NCI-H146 treated with DMSO at 0.1 percent for 48 hours (cell line): Measurements from ENCODE around the gene KAZN.

Experiments
- DNase-seq: peaks from one replicate; lab custom pipeline; 2025; ENCODE audit not compliant: unreplicated experiment; lab: John Stamatoyannopoulos, UW

Gene KAZN

DNA sequence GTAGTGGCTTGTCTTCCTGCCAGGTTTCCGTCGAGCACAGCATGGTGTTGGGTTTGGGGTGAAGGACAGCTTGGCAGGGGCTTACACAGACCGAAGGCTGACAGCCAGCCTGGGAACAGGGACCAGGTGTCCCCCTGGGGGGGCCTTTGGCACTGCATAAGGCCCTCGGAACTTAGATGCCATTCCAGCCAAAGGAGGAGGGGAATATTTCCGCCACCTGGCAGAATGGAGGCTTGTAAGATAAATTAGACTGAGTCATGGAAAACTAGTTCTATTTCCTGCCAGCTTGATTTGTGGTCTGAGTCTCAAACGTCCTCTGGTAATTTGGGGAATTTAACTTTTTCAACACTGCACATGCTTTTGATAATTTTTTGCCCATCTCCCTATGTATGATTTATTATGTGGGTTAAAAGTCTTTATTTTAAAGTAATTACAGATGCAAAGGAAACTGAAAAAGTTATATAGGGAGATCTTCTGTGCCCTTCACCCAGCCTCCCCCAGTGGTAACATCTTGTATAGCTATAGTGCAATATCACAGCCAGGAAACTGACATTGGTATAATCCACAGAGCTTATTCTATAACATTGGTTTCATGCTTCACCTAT is 543.6 kb downstream of the KAZN start:
- DNase-seq: no peak

DNA sequence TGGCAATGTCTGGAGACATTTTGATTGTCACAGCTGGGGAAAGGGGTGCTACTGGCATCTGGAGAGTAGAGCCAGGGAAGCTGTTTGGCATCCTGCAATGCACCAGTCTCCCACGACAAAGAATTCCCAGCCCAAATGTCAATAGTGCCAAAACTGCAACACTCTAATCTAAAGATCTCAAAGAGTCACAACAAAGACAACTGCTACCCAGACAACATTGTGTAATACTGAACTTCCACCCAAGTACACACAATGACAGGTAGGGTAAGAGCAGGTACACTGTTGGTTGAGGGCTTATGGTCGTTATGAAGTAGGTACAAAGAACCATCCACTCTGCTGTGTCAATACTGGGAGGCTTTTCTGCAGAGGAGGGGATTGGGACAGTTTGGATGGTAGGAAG is 546.8 kb downstream of the KAZN start:
- DNase-seq: no peak

DNA sequence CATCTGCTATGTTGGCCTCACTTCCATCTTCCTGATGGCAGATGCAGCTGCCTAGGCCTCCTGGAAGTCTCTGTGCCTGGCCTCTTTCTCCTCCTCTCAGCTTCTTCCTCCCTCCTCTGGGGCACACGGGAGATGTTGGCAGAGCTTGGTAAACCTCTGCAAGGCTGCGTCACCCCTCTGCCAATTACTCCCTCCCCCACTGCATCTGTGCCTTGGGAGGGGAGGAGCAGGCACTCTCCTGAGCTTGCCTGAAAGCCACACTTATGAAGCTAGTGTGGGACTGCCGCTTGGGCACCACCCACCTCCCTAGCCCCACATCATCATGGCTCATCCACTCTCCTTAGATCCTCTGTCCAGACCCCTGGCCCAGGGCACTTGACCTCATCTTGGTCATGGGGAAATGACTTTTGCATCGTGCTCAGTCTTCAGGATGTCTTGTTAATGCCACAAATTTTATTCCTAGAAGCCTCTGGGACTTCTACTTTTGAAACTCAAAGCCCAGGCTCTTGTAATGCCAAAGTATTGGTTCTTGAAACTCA is 547.7 kb downstream of the KAZN start:
- DNase-seq: no peak

DNA sequence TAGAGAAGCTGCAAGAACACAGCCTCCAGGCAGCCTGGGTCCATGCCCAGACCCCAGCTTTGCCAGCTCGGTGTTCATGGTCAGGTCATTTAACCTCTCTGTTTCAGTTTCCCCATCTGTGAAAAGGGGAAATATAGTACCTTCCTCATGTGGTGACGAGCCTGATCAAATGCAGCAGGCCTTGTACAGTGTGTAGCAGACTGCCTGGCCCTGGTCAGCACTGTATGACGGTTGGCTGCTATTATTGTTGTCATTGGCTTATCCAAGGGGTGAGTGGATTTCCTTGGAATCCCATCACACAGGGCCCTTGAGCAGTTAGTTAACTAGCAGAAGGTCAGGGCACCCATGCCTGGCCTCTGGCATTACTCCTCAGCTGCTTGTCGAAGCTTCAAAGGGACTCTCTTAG is 548.5 kb downstream of the KAZN start:
- DNase-seq: no peak

DNA sequence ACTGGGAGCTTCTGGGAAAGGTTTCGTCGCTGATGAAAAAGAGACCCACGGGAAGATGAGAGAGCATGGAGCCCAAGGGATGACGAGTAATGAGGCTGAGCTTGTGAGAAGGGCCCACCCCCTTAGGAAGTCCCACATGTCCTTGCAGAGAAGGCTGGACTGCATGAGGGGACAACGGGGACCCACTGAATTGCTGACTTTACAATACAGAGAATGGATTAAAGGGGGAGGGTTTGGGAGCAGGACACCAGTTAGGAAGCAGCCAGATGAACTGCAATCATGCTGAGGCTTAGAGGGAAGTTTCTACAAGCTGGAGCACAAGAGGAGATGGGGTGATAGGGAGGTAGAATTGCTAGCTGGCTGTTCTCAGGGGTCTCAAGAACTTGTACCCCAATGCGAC is 549.5 kb downstream of the KAZN start:
- no peak for DNase-seq

DNA sequence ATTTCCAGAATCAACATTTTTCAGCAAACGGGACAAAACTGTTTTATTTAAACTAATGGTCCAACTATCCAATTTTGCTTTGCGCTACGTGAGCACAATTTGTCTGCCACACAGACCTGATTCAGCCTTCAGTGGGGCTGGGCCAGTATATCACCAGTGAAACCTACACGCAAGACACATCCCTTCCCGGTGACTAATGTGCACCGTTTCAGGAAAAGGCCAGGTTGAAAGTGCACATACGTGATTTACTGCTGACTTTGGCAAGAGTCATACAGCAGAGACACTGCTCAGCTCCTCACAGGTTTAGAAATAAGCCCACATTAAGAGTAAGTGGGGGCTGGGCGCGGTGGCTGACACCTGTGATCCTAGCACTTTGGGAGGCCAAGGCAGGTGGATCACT is 550.0 kb downstream of the KAZN start:
- no peak for DNase-seq

DNA sequence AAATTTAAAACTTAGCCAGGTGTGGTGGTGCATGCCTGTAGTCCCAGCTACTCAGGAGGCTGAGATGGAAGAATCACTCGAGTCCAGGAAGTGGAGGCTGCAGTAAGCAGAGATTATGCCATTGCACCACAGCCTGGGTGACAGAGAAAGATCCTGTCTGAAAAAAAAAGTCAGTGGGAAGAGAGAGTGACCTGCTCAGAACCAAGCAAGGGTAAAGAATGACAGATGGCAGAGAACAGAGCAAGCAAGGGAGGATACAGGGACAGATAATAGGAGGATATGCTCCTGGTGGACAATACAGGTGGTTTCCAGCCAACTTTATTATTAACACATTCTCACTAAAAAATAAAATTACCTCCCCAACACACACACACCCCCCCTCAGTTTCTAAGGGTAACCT is 550.5 kb downstream of the KAZN start:
- DNase-seq: no peak

DNA sequence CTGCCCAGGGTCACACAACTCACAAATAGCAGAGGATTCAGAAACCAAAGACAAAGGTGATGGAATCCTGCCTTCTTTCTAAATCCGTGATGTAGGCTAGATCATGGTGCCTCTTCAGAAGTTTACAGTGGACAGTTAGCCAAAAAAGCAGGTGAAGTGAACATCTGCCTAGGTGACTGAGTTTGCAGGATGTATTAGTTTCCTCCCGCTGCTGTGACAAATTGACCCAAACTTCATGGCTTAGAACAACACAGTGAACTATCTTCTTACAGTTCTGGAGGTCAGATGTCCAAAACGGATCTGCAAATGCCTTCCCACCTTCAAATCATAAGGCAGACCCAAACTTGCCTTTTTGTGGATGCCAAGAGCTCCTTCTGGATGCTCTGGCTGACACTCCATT is 551.9 kb downstream of the KAZN start:
- DNase-seq: no peak

DNA sequence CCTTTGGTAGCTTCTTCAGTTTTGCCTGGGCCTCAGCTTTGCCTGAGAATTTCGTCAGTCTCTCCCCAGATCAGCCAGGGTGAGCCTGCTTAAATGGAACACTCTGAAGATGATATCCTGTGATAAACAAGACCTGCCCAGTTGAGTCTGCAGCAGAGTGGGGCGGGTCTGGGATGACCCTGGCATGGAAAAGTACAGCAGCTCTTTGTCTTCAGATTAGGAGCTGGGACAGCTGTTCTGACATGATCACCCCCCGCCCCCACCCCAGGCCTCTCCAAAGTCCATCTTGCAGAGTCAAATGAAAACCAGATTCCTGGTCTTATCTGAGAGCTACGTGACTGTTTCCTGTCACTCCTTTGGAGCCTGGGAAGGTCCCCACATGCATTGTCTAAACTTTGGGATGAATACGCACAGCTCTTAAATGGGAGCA is 552.9 kb downstream of the KAZN start:
- DNase-seq: no peak

DNA sequence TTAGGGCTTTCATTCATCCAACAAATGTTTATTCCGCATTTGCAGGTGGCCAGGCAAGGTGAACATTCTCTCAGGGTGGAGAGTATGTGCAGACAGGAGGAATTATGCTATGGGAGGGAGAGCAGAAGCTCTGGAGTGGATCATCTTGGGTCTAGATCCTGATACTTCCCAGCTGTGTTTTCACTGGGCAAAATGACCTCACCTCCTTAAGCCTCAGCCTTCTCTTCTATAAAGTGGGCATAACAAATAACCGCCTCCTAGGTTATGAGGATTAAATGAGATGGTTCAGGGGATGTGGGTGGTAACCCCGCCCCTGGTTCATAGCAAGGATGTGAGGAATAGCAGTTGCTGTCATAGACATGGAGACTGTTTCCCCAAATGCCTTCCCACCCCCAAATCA is 553.4 kb downstream of the KAZN start:
- DNase-seq: no peak

DNA sequence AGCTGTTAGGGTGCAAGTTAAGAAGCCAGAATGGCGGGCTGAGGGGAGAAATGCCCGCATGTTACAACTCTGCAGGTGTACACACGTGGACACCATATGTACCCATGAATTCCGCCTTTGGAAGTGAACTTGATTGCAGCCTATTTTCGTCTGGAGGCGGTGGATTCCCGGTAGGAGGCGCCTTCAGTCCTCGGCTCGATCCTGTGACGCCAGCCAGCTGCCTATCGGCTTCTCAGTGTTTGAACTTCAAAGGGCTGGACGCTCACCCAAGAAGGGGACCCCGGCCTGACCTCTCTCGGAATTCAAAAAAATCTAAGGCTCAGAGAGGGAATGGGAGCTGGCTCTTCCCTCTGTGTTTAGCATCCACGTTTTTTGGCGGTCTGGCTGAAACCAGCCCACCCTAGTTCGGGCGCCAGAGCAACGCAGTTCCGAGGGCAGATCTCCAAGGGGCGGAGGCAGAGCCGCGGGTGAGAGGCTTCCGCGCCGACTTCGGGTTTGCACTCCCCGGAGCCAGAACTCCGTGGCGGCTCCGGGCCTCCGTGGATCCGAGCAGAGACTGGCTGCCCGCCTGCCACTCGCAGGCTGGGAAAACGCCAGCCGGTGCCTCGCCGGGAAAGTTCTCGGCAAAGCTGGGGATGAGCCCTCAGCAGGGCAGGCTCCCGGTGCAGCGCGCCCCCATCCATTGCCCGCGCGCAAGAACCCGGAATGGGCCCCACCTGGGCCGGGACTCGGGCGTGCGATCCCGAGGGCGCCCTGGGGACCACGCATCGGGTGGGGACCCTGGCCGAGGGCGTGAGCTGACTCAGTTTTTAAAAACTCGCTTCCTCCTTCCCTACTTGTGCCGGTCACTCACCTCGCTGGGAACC is 554.1 kb downstream of the KAZN start:
- peak; percentile 46 for DNase-seq

DNA sequence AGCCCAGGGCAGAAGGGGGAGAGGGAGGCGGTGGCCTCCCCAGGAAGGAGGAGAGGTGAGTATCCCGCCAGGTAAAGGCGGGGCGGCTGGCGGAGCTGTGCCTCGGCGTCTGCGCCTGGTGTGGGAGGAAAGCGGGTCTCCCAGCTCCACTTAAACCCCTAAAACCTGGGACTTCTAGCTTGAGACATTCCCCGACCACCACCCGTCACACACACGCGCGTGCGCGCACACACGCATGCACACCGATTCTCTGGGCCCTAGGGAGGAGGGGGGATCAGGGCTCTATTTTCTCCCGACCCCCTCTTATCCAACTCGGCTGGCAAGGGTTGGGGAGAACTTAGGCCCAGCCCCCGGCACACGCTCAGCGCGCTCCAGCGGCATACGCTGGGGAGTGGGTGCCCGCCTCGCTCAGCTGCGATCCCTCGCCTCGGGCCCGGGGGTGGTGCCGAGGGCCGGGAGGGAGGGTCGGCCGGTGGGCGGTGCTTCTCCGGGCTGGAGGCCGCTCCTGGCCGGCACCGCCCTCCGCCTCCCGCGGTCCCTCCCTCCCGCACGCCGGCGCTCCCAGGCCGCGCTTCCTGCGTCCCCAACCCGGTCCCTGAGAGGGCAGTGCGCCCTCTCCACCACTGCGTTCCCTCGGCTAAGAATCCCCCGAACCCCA is 554.8 kb downstream of the KAZN start, which contains the start of gene TMEM51:
Gene TMEM51 (plus strand): TSS at position 564 of the 658 bp plus-strand sequence. CDS start 61,341 bp downstream, outside the sequence.
- peak; percentile 48 for DNase-seq

DNA sequence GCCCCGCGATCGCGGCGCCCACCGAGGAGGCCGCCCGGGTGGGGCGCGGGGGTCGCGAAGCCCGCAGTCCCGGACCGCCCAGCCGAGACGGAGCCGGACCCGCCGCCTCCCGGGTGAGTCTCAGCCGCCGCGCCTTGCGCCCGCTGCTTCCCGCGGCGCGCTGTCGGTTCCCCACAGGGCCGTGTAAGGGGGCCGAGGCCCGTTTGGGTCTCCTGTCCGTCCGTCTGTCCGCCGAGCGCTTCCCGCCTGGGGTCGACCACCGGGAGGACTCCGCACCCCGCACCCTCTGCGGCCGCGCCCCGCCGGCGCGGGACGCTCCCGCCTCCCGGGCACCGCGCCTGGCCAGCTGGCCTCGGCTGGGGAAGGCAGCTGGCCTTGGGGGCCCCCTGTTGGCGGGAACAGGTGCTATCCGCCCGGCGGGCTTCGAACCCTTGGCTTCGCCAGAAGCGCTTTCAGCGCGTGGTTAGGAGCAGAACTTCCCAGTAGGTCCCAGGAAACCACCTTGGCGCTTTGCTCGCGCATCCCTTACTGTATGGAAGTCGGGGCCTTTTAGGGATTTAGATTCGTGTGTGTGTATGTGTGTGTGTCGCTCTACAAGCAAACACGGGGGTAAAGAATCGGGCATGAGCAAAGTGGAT is 555.5 kb downstream of the KAZN start:
- DNase-seq: no peak

DNA sequence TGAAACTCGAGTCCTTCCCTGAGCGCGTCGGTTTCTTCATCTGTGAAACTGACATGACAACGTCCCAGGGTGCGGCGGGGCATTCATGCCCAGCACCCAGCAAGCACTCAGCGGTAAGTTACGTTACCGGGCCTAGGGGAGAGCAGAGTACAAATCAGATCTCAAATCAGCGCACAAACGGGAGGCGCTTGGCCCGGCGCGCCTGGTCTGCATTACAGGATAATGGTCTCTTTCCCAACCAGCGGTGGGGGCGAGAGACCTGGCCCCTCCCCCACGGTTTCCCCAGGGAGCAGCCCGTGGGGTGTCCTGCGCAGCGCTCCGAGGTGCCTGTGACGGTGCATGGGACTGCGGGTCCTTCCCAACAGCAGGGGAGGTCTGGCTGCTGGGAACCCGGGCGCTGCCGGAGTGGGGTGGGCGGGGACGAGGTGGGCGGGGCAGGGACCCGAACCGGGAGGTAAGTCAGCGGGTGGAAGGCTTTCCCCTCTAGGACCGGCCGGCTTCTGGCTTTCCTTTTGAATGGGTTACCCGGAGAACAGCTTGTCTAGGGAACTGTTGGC is 556.1 kb downstream of the KAZN start:
- no peak for DNase-seq

DNA sequence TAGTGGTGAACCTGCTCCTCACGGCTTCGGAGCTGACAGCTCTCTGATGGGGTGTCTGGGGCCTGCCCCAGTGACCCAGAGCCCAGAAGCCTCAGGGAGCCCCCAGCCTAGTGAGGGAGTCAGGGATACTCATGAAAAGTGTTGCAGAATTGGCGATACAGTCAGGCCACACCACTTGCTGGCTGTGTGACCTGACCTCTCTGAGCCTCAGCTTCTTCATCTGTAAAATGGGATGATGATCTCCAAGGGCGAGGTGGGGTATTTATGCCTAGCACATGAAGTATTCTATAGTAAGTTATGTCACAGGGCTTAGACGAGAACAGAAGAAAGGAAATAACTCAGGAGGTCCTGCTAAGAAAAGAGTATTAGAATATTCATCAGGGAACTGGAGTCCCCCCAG is 556.7 kb downstream of the KAZN start:
- no peak for DNase-seq

DNA sequence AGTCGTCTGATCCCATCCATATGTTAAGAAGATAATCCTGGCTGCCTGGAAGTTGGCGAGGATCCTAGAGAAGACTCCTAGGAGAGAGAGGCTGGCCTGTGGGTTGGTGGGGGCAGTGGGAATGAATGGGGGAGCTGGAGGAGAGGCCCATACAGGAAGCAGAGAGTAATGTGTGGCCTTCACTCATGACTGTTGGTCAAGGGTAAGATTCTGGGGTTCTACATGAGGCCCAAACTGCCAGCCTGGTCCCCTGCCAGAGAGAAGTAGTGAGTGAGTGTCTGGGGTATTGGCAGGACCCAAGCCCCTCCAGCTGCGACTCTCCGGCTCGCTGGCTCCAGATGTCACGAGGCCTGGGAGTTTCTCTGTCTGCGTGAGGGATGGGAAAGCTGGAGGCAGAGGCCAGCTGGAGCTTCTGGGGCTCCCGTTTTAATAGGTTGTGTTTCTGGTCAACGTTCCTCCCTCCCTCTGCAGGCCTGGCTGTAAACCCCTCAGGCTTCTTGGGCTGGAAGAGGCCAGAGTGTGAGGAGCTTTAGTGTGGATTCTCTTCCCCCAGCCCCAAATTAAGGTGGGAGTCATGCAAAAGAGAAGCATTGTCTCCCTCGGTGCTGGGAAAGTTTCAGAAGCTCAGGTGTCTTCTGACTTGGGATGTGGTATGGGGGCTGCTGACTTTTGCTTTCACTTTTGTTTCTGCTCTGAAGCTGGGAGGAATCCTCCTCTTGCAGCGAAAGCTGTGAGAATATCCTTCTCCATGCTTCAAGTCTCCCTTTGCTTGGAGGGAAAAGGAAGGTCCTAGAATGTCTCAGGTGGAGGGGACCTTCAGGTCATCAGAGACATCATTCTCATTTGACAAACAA is 557.6 kb downstream of the KAZN start:
- DNase-seq: no peak

DNA sequence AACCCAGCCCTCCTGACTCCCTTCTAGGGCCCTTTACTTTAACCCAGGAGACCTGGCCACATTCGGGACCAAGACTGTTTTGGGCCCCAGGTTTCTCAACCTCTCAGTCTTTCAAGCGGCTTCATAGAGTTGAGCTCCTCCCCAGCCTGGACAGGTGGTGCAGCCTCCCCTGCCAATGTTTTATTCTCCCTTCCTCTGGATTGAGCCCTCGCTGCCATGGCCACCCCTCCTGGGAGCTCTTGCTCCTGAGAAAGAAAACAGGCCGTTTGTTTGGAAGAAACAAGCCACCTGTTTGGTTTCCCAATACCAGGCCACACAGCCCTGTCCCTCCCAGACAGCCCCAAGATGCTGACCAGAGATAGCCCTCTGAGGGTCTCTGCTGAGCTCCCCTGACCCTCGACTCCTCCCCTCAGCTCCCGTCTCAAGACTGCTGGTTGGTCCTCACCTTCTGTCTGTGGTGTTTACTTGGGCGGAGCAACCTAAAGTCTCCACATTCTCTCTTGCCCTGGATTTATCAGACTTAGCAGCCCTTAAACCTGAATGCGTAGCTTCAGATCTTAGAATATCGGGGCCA is 558.4 kb downstream of the KAZN start:
- no peak for DNase-seq

DNA sequence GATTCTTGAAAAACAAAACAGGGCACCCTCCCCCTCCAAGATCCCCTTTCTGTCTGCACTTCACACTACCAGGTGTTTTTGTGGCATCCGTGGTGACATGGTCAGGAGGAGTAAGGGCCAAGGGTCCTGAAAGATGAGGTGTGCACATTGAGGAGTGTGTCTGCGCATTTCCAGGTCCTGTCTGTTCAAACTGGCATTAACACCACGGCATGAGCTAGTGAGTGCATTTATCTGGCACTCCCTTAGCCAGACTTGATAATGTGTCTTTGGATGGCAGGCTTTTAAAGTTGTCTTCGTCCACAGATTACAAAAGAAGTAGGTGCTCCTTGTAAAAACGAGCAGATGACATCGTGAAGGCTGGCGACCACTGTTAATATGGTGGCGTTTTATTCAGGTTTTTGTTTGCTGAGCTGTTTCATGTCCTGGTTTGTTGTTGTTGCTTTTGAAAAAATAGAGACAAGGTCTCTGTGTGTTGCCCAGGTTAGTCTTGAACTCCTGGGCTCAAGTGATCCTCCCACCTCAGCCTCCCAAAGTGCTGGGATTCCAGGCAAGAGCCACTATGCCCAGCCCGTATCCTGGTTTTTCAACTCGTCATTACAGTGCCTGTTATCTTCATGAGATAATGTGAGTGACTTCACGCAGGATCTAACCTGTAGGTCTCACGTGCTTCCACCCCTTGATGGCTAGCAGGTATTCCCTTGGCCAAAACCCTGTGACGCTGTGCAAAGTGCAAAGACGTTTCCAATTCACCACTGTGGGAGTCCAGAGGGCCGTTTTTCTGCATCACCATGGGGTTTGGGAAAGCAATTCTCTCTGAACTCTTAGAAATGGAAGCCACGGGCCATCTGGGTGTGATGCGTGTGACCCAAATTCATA is 559.3 kb downstream of the KAZN start:
- no peak for DNase-seq
